Ammon's horn (tissue), 1 donor: ENCODE measurements around the gene DEF6.

ENCODE experiments used
- DNase-seq: peaks from one replicate; pipeline ENCODE4 v3.0.0-alpha.2; 2016; ENCODE audit warnings: low spot score

Gene DEF6

DNA sequence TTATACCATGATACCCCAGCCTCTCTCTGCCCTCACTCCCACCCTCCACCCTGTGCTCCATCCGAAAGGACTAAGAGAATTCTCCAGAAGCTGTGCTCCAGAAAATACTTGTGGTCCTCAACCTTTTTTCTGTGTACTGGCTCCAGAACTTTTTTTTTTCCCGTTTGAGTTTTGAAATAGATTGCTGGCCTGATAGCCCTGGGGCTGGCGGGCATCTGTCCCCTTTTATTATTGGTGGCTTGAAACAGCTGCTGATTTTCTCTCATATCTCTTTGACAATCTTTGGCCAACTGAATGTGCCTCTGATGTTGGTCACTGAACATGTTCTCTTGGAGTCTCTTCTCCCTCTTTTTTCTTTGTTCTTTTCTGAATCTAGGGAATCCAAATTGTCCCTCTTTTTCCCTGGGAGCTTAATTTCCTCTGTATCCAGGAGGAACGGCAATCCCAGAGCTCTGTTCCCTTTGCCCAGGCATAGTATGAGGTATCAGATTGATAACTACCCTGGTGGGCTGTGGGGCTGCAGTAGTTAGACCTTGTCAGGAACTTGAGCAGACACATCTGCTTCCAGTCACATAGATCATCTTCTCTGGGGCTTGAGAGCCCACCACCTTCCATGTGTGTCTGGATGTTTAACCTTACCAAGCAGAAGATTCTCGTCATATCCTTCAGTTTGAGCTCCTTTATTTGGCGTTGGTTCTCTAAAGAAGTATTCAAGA, 46.4 kb downstream of the DEF6 start:
- DNase-seq = no peak

DNA sequence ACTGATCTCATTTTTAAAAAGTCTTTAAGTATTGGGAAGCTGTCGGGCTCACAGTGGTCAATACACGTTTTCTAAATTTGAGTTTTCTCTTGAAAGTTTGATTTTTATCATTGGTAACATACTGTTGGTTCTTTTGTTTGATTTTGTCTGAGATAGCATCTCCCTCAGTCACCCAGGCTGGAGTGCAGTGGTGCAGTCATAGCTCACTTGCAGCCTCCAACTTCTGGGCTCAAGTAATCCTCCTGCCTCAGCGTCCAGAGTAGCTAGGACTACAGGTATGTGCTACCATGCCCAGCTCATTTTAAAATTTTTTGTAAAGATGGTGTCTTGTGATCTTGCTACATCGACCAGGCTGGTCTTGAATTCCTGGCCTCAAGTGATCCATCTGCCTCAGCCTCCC, 53.8 kb downstream of the DEF6 start:
- DNase-seq = no peak

DNA sequence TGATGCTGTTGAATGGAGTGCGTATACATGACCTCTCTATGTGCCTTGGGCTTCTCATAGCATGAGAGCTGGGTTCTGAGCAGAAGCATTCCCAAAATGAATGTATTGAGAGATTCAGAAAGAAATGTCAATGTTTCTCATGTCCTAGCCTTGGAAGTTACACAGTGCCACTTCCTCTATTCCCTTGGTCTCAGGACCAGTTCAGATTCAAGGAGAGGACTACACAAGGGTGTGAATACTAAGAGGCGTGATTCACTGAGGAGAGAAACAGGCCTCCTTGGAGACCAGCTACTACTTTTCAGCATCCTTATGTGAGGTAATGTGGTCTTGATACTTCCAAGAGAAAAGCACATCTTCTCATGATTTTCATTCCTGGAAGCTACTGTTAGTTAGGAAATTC, 55.1 kb downstream of the DEF6 start:
- DNase-seq = no peak

DNA sequence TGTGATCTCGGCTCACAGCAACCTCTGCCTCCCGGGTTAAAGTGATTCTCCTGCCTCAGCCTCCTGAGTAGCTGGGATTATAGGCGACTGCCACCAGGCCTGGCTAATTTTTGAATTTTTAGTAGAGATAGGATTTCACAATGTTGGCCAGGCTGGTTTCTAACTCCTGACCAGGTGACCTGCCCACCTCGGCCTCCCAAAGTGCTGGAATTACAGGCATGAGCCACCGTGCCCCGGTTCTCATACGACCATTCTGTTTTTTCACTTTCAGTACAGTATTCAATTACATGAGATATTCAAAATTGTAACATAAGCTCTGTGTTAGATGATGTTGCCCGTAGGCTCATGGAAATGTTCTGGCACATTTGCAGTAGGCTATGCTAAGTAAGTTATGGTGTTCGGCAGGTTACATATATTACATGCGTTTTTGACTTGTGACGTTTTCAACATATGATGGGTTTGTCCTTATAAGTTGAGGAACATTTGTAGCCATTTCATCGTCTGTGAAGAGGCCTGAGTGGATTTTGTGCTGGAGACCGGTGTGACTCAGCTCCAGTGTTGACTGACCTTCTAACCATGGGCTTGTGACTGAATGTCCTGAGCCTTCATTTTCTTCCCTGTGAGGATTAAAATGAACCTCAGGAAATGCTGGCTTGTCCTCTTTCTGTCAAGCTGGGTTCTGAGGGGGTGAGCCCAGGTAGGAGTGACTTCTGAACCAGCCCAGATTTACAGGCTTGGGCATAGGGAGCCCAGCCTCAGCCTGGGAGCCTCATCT, 56.9 kb downstream of the DEF6 start:
- DNase-seq = no peak

DNA sequence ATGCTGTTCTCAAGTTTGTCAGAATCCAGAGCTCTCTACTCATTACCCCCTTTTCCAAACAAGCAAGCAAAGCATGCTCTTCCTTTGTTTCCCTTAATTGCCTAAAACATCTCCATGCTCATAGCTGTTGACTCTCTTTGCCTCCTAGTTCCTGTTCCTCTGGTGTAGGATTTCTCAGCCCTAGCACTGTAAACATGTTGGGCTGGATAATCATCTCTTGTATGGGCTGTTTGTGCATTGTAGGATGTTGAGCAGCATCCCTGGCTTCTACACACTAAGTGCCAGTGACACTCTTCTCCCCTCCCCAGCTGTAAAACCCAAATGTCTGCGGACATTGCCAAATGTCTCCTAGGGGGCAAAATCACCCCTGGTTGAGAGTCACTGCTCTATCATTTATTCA, 58.8 kb downstream of the DEF6 start:
- no peak for DNase-seq

DNA sequence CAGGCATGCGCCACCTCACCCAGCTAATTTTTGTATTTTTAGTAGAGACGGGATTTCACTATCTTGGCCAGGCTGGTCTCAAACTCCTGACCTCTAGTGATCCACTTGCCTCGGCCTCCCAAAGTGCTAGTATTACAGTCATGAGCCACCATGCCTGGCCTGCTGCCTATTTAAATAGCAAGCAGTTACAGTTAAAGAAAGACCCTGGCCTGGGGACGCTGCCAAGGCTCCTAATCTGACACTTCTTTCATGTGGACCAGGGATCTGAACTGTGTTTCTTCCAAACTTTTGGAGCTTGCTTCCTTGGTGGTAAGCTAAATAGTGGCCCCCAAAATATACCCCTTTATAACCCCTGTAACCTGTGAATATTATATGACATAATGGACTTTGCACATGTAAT, 60.1 kb downstream of the DEF6 start:
- DNase-seq = no peak

DNA sequence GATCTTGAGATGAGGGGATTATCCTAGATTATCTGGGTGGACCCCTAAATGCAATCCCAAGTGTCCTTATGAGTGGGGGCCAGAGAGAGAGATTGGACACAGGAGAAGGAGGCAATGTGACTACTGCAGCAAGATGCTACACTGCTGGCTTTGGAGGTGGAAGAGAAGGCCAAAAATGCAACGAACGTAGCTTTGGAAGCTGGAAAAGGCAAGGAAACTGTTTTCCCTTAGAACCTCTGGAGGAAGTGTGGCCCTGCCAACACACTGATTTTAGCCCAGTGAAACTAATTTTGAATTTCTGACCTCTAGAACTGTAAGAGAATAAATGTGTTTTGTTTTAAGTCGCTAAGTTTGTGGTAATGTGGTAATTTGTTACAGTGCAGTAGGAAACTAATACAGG, 60.5 kb downstream of the DEF6 start:
- DNase-seq = no peak

DNA sequence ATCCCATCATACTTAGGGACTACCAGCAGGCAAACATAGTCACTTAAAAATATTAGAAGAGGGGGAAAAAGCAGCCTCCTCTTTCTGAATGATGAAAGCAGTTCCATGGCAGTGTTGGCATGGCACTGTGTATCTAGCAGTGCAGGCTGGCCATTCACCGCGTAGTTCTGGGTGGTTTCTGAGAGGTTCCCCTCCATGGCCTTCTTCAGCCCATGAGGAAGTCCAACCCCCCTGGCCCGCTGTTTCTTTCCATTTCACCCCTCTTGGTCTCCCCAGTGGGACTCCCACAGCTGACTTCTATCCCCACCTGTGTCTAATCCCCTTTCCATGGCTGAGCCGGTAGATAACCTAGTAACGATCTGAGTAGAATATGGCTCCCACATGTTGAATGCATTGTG, 61.7 kb downstream of the DEF6 start:
- no peak for DNase-seq

DNA sequence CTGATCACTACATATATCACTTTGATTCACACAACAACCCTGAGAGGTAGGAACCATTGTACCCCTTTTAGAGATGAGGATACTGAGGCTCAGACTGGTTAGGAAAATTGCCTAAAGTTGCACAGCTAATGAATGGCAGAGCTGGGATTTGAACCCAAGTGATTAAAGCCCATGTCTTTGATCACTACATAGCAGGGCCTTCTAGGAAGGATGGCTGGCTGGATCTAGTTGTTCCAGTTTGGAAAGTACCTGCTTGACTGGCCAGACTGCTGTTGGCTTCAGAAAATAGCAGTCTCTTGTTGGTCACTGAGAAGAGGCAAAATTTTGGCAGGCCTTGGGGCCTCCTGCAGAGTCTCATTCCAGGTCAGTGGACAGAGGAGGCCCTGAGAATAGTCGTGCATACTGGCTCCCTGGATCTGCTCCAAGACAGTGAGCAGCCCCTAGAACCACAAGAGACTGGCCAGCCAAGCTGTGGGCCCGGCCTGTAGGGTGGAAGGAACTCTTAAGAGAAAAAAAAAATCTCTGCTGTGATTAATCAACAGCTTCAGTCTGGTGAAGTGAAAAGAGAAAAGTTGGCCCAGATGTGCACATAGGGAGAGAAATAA, 62.2 kb downstream of the DEF6 start:
- DNase-seq = peak; percentile 85

DNA sequence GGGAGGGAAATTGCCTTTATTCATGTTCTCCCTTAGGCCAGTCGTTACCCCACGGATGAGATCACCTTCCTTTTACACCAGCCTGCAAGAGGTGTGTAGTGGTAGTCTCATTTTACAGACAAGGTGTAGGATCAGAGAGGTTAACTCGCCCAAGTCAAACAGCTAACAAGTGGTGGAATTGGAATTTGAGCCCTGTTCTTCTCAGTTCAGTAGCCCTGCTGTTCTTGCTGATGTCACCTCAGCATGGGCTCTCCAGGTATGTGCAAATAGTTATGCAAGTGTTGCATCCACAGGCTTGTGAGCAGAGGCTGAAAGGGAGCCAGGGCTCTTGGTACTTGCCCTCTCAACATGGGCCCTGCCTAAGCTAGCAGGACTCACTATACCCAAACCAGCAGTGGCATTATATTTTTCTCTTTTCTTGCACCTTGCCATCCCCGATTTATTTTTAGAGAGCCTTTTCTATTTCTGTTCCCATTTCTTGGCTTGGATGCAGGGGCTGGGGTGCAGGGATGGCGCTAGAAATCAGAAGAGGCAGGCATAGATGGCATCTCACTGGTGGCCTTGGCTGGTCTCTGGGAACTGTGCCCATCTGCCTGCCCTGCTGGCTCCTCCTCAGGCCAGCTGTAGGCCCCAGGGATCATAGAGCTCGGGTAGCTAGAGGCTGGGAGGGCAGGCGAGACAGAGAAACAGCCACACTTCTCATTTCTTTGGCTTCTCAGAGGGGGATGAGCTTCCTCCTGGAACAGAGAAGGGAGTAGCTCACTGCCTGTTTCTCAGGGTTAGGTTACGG, 62.9 kb downstream of the DEF6 start:
- peak; percentile 91 for DNase-seq

DNA sequence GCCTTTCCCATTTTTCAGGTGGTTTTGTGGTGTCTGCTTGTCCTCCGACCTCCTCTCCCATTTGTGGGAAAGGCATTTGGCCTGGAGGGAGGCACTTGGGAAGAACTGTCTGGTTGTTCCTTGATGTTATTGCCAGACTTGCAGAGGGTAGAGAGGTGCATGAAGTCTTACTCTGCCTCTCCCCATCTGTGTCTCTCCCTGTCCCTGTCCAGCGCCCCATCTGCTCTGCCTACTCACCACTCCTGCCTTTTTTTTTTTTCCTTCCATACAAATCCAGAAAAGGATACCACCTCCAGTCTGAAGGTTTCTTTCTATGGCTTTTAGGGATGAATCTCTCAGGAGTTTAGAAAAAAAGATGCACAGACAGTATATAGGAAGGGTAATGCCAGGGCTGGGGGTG, 64.6 kb downstream of the DEF6 start:
- no peak for DNase-seq

DNA sequence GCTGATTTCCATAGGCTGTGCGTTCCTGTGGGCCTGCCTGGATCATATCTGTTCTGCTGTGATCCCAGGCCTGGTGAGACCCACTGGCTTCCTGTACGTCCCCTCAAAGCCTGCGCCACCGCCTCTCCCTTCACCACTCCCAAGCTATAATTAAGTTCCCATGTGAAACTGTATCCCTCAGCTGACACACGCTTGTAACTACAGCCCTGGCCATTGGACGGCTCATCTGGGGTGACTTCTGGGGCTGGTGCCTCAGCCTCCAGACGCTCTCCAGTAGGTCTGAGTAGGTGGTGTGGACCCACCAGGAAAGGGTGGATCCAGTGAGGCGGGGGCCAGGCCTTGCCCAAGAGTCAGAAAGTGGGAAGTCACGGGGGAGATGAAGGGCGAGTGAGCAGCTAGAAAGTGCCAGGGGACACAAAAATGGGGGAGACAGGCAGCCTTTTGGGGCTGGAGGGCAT, 65.7 kb downstream of the DEF6 start:
- DNase-seq = no peak

DNA sequence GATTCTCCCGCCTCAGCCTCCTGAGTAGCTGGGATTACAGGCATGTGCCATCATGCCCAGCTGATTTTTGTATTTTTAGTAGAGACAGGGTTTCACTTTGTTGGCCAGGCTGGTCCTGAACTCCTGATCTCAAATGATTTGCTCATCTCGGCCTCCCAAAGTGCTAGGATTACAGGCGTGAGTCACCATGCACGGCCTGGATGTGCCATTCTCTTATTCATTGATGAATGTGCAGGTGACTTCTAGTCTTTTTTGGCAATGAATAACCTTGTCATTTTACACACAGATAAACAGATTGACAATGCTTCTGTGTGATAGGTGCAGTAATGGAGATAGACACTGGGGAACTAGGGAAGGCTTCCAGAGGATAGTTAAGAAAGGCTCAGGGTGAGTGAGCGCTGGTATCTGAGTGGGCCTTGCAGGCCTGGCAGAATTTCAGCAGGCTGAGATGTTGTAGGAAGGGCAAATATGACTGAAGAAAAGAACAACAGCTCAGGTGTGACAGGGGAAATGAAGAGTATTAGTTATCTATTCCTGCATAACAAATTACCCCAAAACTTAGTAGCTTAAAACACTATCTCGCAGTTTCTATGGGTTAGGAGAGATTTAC, 68.1 kb downstream of the DEF6 start:
- DNase-seq = no peak

DNA sequence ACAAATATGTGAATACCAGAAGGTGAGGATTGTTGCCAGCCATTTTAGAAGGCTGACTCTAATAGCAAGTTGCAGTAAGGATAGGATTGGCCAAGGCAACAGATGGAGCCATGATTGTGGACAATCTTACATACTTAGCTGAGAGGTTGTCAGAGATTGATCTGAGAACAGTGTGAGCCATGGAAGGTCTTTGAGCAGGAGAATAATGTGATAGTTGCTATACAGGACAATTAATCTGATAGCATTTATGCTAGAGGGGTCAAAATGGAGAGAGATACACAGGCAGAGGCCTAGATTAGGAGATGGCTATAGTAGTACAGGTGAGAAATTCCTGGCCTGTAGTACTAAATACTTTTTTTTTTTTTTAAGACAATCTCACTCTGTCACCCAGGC, 68.6 kb downstream of the DEF6 start:
- DNase-seq = no peak

DNA sequence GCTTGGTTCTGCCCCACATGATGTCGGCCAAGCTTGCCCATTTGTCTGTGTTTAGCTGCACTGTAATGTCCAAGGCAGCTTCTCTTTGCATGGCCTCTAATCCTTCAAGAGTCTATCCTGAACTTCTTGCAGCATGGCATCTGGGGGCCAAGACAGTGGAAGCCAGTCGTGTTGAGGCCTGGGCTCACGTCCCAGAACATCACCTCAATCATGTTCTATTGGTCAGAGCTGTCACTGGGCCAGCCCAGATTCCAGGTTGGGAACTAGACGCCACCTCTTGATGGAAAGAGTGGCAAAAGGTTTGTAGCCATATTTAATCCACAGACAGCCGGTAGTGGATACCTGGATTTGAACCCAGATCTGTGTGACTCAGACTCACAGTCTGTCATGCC, 70.0 kb downstream of the DEF6 start:
- DNase-seq = no peak

DNA sequence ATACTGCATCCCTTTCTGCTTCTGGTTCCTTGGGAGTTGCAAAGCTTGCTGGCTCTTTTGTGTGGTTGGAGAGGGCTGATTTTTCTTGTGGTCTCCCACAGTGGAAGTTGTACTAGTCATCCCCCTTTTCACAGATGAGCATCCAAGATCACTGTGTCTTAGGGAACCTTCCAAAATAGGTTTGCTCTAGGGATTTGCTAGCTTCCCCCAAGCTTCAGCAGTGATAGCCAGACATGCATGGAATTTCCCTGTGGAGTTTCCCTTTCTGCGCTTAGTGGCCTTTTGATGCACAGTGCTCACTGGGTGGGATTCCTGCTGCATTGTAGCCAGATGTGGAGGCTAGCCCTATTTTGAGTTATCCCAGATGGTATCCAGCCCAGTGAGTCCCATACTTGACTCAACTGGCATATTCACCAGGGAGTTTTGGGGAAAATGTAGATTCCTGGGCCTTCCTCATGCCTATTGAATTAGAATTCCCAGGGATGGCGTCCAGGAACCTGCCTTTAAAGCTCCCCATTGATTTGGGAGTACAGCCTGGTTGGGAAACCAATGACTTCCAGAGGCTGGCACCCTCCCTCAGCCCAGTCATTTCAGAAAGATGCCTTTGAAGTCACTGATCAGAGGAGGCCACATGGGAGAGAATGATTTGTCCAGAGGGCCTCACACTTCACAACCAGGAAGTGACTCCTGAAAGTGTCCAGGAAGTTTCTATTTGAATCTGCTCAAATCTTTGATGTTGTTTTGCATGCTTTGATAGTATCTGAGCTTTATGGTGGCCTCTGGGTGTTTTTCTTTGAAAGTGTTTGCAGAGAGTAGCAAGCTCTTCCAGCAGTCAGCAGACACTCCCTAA, 70.6 kb downstream of the DEF6 start:
- no peak for DNase-seq

DNA sequence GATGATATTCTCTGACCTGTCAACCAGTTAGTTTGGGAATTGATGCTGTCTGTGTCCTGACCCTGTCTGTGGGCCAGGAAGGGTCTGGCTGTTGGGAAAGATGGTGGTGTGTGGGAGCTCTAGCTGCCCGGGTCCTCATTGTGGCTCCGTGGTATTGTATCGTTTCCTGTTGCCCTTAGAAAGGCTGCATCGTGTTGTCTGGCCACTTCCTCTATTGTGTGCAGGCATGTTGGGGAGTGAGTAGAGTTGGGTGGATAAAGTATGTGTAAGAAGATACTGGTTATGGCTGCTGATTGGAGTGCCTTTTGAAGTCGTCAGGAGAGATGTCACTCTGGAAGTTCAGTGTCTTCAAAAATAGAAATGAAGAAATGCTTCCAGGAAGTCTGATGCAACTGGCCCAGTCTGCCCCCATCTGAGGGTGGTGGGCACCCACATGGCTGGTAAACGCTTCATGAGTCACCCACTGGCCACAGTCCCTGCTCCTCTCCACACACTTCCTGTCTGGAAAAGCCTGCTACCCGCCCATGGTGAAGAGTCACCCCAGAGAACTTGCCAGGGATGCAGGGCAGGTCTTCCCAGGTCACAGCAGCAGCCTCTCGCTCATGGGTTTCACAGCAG, 72.6 kb downstream of the DEF6 start:
- peak; percentile 77 for DNase-seq

DNA sequence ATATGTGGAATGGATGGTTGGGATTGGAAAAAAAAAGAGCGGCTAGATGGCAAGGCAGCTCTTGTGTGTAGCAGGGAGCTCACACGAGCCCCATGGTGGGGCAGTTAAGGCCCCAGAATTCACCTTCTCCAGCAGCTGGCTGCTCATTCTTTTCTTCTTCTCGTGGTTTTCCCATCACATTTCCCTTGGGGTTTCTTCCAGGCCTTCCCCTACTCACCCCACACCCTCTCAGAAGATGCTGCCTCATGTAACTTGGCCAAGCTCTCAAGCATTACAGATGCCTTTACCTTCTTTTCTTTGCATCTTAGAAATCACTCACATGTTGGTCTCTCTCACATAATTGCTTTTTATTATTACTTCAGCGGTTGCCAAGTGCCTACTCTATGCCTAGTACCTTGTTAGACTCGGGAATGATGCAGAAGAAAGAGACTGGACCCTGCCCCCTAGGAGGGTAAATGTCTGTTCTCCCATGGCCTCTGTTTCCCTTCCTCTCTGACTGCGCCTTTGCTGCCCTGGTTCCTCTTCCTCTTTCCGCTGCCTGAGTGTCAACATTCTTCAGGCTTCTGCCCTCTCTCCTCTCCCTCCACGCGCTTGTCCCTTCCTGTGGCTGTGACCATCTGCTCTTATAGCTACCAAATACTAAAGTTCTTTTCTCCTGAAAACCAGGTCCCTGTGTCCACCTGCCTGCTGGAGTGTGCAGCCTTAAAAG, 73.3 kb downstream of the DEF6 start:
- peak; percentile 77 for DNase-seq
